ENCODE data around the gene TTC17. TPM values are rescaled to one million over a fixed set of nuclear protein-coding genes. Genes with fewer than 3 reads are reported as not detected.

The TTC17 gene
- total and polyA plus RNA-seq, 2 of the 4 experiments (the other 2 are of a cell fraction) = 56.3 to 61.3 TPM

GRCh38 chr11:43341159-43341558 is 17.6 kb upstream of the TTC17 start:
- dilution Hi-C loops (cut with HindIII; ENCODE audit: low sequenced_read_pairs, unreplicated experiment) (no loop called here), in situ Hi-C loops (cut with MboI; ENCODE audit: low sequenced_read_pairs) (no loop called here), intact Hi-C loops (cut with micrococcal nuclease) (no loop called here)
- Histone ChIP-seq H2BK15ac (ENCODE audit: low read depth, low read length) (no peak overlapping the region), H2AK9ac (replicated peaks; ENCODE audit: low read depth, low read length, poor library complexity) (no peak overlapping the region), H3K23ac (ENCODE audit: low read depth, low read length) (no peak overlapping the region), H3K27me3 (ENCODE audit: control insufficient read depth, insufficient read depth, low read length) (no peaks in the 10 kb centered on the region), H3K9me3 (ENCODE audit: control insufficient read depth, insufficient read depth, low read length) (no peaks in the 10 kb centered on the region), H3K9ac (ENCODE audit: low read depth, low read length) (no peak overlapping the region), H3K4me3 (ENCODE audit: insufficient read depth, low read depth, low read length) (no peak overlapping the region), H3K56ac (ENCODE audit: extremely low read depth, insufficient read depth, low read length) (no peak overlapping the region), H3K27ac (ENCODE audit: insufficient read depth, low read length) (no peak overlapping the region), H3K36me3 (ENCODE audit: control insufficient read depth, insufficient read depth, low read length) (peaks cover 17% of the 10 kb centered on the region), H3K79me1 (ENCODE audit: low read depth in 1 of 2, low read length in 2 of 2) (no peaks in the 10 kb centered on the region), H4K20me1 (ENCODE audit: insufficient read depth, low read length) (no peaks in the 10 kb centered on the region), H3K4me2 (ENCODE audit: low read depth, low read length) (no peak overlapping the region), H2BK20ac (ENCODE audit: low read depth, low read length) (no peak overlapping the region), H3K14ac (replicated peaks; ENCODE audit: low read depth, low read length) (no peak overlapping the region), H3K9me1 (ENCODE audit: insufficient read depth, low read length) (no peaks in the 10 kb centered on the region), H3K18ac (ENCODE audit: low read depth, low read length) (no peak overlapping the region), H2BK5ac (ENCODE audit: low read depth, low read length, poor library complexity, severe bottlenecking) (no peak overlapping the region), H2AK5ac (ENCODE audit: low read depth, low read length) (no peak overlapping the region), H4K5ac (ENCODE audit: low read depth, low read length) (no peak overlapping the region), H2AFZ (replicated peaks; ENCODE audit: low read length, poor library complexity) (no peak overlapping the region), H4K91ac (ENCODE audit: insufficient read depth, low read depth, low read length) (no peak overlapping the region), H2BK120ac (ENCODE audit: low read depth, low read length) (no peak overlapping the region), H3K4ac (ENCODE audit: low read depth, low read length) (no peak overlapping the region), H3K4me1 (ENCODE audit: control insufficient read depth, insufficient read depth, low read length) (no peaks in the 10 kb centered on the region), H4K8ac (ENCODE audit: low read depth in 2 of 2, low read length in 2 of 2) (no peak overlapping the region)
- no peak for DNase-seq
- TF ChIP-seq FOS (IDR thresholded peaks at IDR 0.05; ENCODE audit: low read depth, low read length) (no peak), RAD21 (IDR thresholded peaks at IDR 0.05; ENCODE audit: low read length) (no peak), CEBPB (IDR thresholded peaks at IDR 0.05; ENCODE audit: low read depth, low read length) (no peak), CHD1 (IDR thresholded peaks at IDR 0.05; ENCODE audit: low read depth, low read length) (no peak), BHLHE40 (IDR thresholded peaks at IDR 0.05; ENCODE audit: low read depth, low read length) (no peak), USF2 (IDR thresholded peaks at IDR 0.05; ENCODE audit: low read depth, low read length) (no peak), MAZ (IDR thresholded peaks at IDR 0.05; ENCODE audit: borderline replicate concordance, low read depth, low read length) (no peak), RFX5 (IDR thresholded peaks at IDR 0.05; ENCODE audit: low read depth, low read length) (no peak), CTCF (conservative IDR thresholded peaks at IDR 0.05; ENCODE audit: low read depth, low read length) (no peak), MXI1 (IDR thresholded peaks at IDR 0.05; ENCODE audit: borderline replicate concordance, low read depth, low read length) (no peak)
- ChIA-PET POLR2A (ENCODE audit: unreplicated experiment) (no interaction called here), CTCF (no interaction called here)
- no TSS peak for BruUV-seq (replicated peaks)
- no peak for ATAC-seq (ENCODE audit: low read depth)
